ENCODE data around the gene PCNA. TPM values are rescaled to one million over a fixed set of nuclear protein-coding genes. Genes with fewer than 3 reads are reported as not detected.

Gene PCNA
- total and polyA plus RNA-seq, 10 of the 15 experiments (the other 5 are each of a cell fraction or from before 2014, with no cell fraction given) = 389 to 694 (median 540) TPM

GRCh38 chr20:5154543-5154925, 34.8 kb upstream of the PCNA start:
- ChIA-PET CTCF (interaction anchor here (0.7 to 1.2 kb wide), 3 partner anchors 10 to 417 kb away, joined by 3 to 4 read pairs (median 3); no protein-coding TSS in a partner anchor), SMC1A (ENCODE audit: uncharacterized antibody, unreplicated experiment) (interaction anchor here (0.7 to 1.6 kb wide), 3 partner anchors 9 to 28 kb away, joined by 3 to 7 read pairs (median 5); partner anchors contain the start of gene CDS2), RAD21 (ENCODE audit: unreplicated experiment) (no interaction called here), POLR2A (interaction anchor here (0.9 kb wide), 1 partner anchor 21 kb away, joined by 3 read pairs; no protein-coding TSS in a partner anchor)
- WGBS (ENCODE audit: insufficient coverage, insufficient replicate concordance, low lambda C conversion rate, missing lambda C conversion rate) = 91% methylated on average over 6 of the region's 6 CpGs
- in situ Hi-C loops (cut with MboI) (no loop called here), intact Hi-C loops (cut with micrococcal nuclease; ENCODE audit: unreplicated experiment) (no loop called here)
- Histone ChIP-seq H4K20me1 (ENCODE audit: control insufficient read depth, insufficient read depth) (no peaks in the 10 kb centered on the region), H3K36me3 (ENCODE audit: control insufficient read depth in 2 of 2, insufficient read depth in 2 of 2, low read length in 1 of 2) (peaks cover 0 to 2% of the 10 kb centered on the region in 2 experiments; a peak in 2 of 4 replicates), H3K9ac (ENCODE audit: control insufficient read depth, insufficient read depth, low read length) (no peak overlapping the region), H2AFZ (ENCODE audit: control insufficient read depth, low read depth, low read length) (no peak overlapping the region), H3K4me3 (no peak overlapping the region), H3K27me3 (replicated peaks in 1 of 2; ENCODE audit: control insufficient read depth in 2 of 2, insufficient read depth in 2 of 2, low read length in 1 of 2) (no peaks in the 10 kb centered on the region), H3K4me2 (ENCODE audit: control insufficient read depth, insufficient read depth) (no peak overlapping the region), H3K4me1 (ENCODE audit: control insufficient read depth, insufficient read depth, low read length) (peaks cover 2% of the 10 kb centered on the region; the same call in 1 of the 2 replicates), H3K27ac (ENCODE audit: control insufficient read depth, insufficient read depth) (no peak overlapping the region), H3K79me2 (ENCODE audit: control insufficient read depth, insufficient read depth, low read length) (peaks cover 3% of the 10 kb centered on the region), H3K9me3 (replicated peaks; ENCODE audit: control insufficient read depth, insufficient read depth, low read length) (no peaks in the 10 kb centered on the region)
- ATAC-seq (no peak), DNase-seq (ENCODE audit: low read depth, low spot score) (no peak), FAIRE-seq (no peak)
- no peak for TF ChIP-seq BHLHE40 (IDR thresholded peaks at IDR 0.05; ENCODE audit: borderline replicate concordance in 1 of 2, low read depth in 2 of 2, low read length in 1 of 2)
- TF ChIP-seq, protein P1, sequence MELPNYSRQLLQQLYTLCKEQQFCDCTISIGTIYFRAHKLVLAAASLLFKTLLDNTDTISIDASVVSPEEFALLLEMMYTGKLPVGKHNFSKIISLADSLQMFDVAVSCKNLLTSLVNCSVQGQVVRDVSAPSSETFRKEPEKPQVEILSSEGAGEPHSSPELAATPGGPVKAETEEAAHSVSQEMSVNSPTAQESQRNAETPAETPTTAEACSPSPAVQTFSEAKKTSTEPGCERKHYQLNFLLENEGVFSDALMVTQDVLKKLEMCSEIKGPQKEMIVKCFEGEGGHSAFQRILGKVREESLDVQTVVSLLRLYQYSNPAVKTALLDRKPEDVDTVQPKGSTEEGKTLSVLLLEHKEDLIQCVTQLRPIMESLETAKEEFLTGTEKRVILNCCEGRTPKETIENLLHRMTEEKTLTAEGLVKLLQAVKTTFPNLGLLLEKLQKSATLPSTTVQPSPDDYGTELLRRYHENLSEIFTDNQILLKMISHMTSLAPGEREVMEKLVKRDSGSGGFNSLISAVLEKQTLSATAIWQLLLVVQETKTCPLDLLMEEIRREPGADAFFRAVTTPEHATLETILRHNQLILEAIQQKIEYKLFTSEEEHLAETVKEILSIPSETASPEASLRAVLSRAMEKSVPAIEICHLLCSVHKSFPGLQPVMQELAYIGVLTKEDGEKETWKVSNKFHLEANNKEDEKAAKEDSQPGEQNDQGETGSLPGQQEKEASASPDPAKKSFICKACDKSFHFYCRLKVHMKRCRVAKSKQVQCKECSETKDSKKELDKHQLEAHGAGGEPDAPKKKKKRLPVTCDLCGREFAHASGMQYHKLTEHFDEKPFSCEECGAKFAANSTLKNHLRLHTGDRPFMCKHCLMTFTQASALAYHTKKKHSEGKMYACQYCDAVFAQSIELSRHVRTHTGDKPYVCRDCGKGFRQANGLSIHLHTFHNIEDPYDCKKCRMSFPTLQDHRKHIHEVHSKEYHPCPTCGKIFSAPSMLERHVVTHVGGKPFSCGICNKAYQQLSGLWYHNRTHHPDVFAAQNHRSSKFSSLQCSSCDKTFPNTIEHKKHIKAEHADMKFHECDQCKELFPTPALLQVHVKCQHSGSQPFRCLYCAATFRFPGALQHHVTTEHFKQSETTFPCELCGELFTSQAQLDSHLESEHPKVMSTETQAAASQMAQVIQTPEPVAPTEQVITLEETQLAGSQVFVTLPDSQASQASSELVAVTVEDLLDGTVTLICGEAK (IDR thresholded peaks at IDR 0.05; ENCODE audit: borderline replicate concordance) = no peak
- no peak for TF ChIP-seq NFYA (IDR thresholded peaks at IDR 0.05; ENCODE audit: borderline replicate concordance, low read depth, low read length)
- BruUV-seq (replicated peaks) = no TSS peak
